NT2/D1 (cell line): Measurements from ENCODE around the gene C1RL.

Experiments used
- DNase-seq: peaks from one replicate; pipeline ENCODE4 v3.0.0-alpha.2; 2011; ENCODE audit warnings: low read depth, low spot score
- H3K27me3 ChIP-seq: 2 replicates; pipeline ENCODE4 v1.6.0; 2011; ENCODE audit warnings: mild to moderate bottlenecking; ENCODE audit not compliant: insufficient read length, insufficient read depth
- H3K36me3 ChIP-seq: 2 replicates; pipeline ENCODE4 v1.6.1; 2011; ENCODE audit warnings: mild to moderate bottlenecking, low read length, mixed read lengths; ENCODE audit not compliant: insufficient read depth, insufficient read length
- H3K4me1 ChIP-seq: 2 replicates; pipeline ENCODE4 v1.5.1; 2011; ENCODE audit not compliant: insufficient read depth, insufficient read length
- H3K4me3 ChIP-seq: 2 replicates; pipeline ENCODE4 v1.5.1; 2011; ENCODE audit warnings: low read depth; ENCODE audit not compliant: insufficient read length
- H3K9ac ChIP-seq: 2 replicates; pipeline ENCODE4 v1.6.0; 2011; ENCODE audit warnings: low read depth; ENCODE audit not compliant: insufficient read length
- H3K9me3 ChIP-seq: 2 replicates; pipeline ENCODE4 v1.5.1; 2011; ENCODE audit warnings: mild to moderate bottlenecking, low read length; ENCODE audit not compliant: insufficient read depth
- SUZ12 ChIP-seq: IDR thresholded peaks from 2 replicates; pipeline ENCODE4 v1.6.1; 2011; ENCODE audit not compliant: insufficient read length, insufficient read depth; ENCODE audit errors: extremely low read depth
- YY1 ChIP-seq: IDR thresholded peaks from 2 replicates; pipeline ENCODE4 v1.6.1; 2011; ENCODE audit not compliant: insufficient read length, insufficient read depth
- ZNF274 ChIP-seq: IDR thresholded peaks from 2 replicates; pipeline ENCODE4 v1.6.1; 2011; ENCODE audit warnings: mild to moderate bottlenecking, low read depth, low read length

C1RL gene

GRCh38 chr12:7096006-7096932 is 12.7 kb downstream of the C1RL start:
- Histone ChIP-seq H3K9ac (no peak overlapping the region), H3K4me3 (no peak overlapping the region), H3K9me3 (no peaks in the 10 kb centered on the region), H3K4me1 (peaks cover 29% of the 10 kb centered on the region), H3K36me3 (peaks cover 7% of the 10 kb centered on the region), H3K27me3 (no peaks in the 10 kb centered on the region)
- no peak for DNase-seq
- TF ChIP-seq YY1 (no peak), SUZ12 (no peak), ZNF274 (no peak)

GRCh38 chr12:7093892-7094291 is 15.1 kb downstream of the C1RL start:
- Histone ChIP-seq H3K4me3 (no peak overlapping the region), H3K9me3 (no peaks in the 10 kb centered on the region), H3K27me3 (no peaks in the 10 kb centered on the region), H3K9ac (no peak overlapping the region), H3K36me3 (no peaks in the 10 kb centered on the region), H3K4me1 (peaks cover 49% of the 10 kb centered on the region)
- TF ChIP-seq YY1 (no peak), ZNF274 (no peak), SUZ12 (no peak)
- DNase-seq = no peak

DNA sequence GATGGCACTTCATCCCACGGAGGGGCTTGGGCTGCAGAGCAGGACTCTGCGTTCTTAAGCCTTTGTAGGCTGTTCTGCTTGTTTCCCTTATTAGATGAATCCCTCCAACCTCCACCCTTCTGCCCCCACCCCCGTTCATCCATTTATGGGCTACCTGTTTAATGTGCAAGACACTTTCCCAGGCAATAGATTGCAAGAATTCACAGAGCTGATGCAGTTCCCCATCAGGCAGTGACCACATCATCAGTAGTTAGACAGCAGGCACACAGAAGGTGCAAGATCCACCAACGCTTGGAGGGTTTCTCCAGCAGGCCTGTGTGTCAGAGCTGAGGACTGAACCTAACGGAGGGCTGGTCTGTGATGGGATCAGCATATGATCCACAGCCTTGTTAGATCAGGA is 15.5 kb downstream of the C1RL start:
- no peak overlapping the region for H3K4me3 ChIP-seq
- H3K9me3 ChIP-seq = no peaks in the 10 kb centered on the region
- TF ChIP-seq YY1 (no peak), ZNF274 (no peak), SUZ12 (no peak)
- H3K9ac ChIP-seq = no peak overlapping the region
- no peak for DNase-seq
- no peaks in the 10 kb centered on the region for H3K36me3 ChIP-seq
- H3K4me1 ChIP-seq = peaks cover 49% of the 10 kb centered on the region
- H3K27me3 ChIP-seq = no peaks in the 10 kb centered on the region

- Histone ChIP-seq H3K4me1 (peaks cover 49% of the 10 kb centered on the region), H3K36me3 (no peaks in the 10 kb centered on the region), H3K27me3 (no peaks in the 10 kb centered on the region), H3K9ac (peak overlapping the region; percentile 5), H3K9me3 (no peaks in the 10 kb centered on the region), H3K4me3 (no peak overlapping the region)
- no peak for DNase-seq
- TF ChIP-seq SUZ12 (no peak), YY1 (no peak), ZNF274 (no peak)
Observed at GRCh38 chr12:7092986-7093460, 16.0 kb downstream of the C1RL start.

DNA sequence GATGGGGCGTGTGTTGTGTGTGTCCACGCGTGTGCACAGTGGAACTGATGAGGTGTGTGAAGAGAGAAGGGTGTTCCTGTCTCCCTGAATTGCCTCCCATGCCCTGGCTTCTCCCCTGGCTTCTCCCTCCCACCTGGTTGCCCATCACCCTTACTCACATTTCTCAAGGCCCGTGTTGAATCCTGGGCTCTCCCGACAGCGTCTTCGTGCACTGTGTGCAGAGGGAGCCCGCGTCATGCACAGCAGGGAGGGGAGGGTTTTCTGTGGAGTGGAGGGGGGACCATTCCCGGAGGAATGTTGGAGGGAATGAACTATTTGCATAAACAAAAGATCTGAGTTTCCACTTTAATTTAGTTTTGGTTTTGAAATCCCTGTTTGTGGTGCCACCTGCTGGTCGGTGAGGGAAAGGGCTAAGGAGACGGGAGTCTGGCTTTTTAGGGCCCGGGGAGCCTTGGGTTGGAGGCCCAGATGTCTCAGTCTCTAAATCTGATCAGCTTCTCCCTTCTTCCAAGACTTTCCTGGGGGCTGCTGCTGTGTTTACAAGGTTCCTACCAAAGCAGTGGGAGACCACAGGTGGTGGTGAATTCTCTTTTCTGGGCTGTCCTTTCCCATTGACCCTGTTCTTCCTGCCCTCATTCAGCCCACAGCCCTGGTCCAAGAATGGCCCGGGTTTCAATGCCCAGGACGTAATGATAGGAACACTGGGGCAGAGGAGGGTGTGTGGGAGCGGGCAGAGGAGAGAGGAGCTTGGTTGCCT is 16.6 kb downstream of the C1RL start, which contains the start of gene C1R:
Gene C1R, minus strand, starts transcription at position 217 of the 757 bp plus-strand sequence. Its CDS starts 57 bp downstream, at position 160.
- DNase-seq = peak; percentile 86
- peak within 1 kb of the TSS; percentile 5 for H3K9ac ChIP-seq
- peaks cover 49% of the 10 kb centered on the region for H3K4me1 ChIP-seq
- H3K4me3 ChIP-seq = no peak within 1 kb of the TSS
- H3K36me3 ChIP-seq = no peaks in the 10 kb centered on the region
- TF ChIP-seq SUZ12 = no peak
- TF ChIP-seq YY1 = no peak
- no peak for TF ChIP-seq ZNF274
- no peaks in the 10 kb centered on the region for H3K27me3 ChIP-seq
- H3K9me3 ChIP-seq = no peaks in the 10 kb centered on the region

DNA sequence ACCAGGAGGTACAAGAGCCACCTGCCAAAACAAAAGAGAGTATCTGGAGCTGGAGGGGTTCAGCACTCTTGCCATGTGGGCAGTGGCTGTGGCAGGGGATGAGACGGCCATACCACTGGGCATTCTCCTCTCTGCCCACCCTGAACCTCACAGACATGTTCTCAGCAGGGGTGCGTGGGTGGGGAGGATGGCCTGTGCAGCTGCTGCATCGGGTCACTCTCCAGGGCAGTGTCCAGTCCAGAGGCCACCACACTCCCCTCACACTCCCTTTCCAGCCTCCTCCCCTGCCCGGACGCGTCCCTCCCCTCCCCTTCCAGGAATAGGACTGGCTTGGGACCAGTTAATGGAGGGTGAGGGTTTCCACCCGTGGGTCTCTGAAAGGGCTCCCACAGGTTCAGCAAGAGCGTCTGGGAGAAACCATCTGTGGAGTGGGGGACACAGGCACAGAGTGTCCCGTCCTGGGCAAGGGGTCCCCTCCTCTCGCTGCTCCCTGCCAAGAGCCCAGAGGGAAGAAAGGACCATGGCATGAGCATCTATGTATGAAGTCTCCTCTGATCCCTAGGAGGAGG is 17.3 kb downstream of the C1RL start:
- H3K4me1 ChIP-seq = peaks cover 46% of the 10 kb centered on the region
- no peaks in the 10 kb centered on the region for H3K36me3 ChIP-seq
- H3K9ac ChIP-seq = no peak overlapping the region
- H3K27me3 ChIP-seq = no peaks in the 10 kb centered on the region
- DNase-seq = no peak
- no peaks in the 10 kb centered on the region for H3K9me3 ChIP-seq
- TF ChIP-seq YY1 = no peak
- TF ChIP-seq SUZ12 = no peak
- TF ChIP-seq ZNF274 = no peak
- no peak overlapping the region for H3K4me3 ChIP-seq

DNA sequence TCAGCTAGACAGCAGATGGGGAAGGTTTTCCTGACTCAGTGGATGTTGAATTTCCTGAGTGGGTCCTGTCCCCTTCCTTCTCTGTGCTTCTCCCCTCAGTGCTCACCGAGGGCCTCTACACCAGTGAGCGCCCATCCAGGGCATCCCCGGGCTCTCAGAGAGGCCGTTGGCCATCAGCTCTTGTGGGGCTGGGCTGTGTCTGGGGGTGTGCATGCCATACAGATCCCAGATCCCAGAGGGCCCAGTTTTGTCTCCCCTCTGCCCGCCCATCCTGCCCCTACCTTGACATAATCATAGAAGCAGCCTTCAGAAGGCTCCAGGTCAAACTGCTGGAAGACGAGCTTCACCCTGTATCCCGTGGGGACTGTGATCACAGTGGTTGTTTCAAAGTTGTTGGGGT is 17.8 kb downstream of the C1RL start:
- H3K4me3 ChIP-seq = no peak overlapping the region
- no peaks in the 10 kb centered on the region for H3K9me3 ChIP-seq
- no peaks in the 10 kb centered on the region for H3K27me3 ChIP-seq
- H3K36me3 ChIP-seq = no peaks in the 10 kb centered on the region
- peaks cover 41% of the 10 kb centered on the region for H3K4me1 ChIP-seq
- peak overlapping the region; percentile 32 for H3K9ac ChIP-seq
- no peak for DNase-seq
- TF ChIP-seq ZNF274 (no peak), YY1 (no peak), SUZ12 (no peak)
